Measurements from ENCODE around the gene ZNF169. TPM values are rescaled to one million over a fixed set of nuclear protein-coding genes. Genes with fewer than 3 reads are reported as not detected.
"Not testable (repeated sequence)": the region's sequence is repeated elsewhere in the genome, so short reads cannot be mapped to it uniquely, and the experiment has no call there.

Gene ZNF169
- polyA plus RNA-seq, 1 donor from 2014 or later = 8.3 TPM

- H3K27ac ChIP-seq (ENCODE audit: low read length) = no peak overlapping the region
- no peaks in the 10 kb centered on the region for H3K9me2 ChIP-seq (ENCODE audit: insufficient read depth, low read length)
- H4K20me1 ChIP-seq (ENCODE audit: insufficient read depth) = no peaks in the 10 kb centered on the region
- H2AFZ ChIP-seq (ENCODE audit: low read depth, low read length) = no peak overlapping the region
- no peak overlapping the region for H3K9ac ChIP-seq (ENCODE audit: low read length)
- H3F3A ChIP-seq (ENCODE audit: insufficient read depth, low read length, poor library complexity, severe bottlenecking) = no peaks in the 10 kb centered on the region
- H3K4me3 ChIP-seq (ENCODE audit: low read length) = no peak overlapping the region
- TF ChIP-seq SMC3 (conservative IDR thresholded peaks at IDR 0.05; ENCODE audit: poor library complexity) = peak; percentile 95
- TF ChIP-seq, protein P1, sequence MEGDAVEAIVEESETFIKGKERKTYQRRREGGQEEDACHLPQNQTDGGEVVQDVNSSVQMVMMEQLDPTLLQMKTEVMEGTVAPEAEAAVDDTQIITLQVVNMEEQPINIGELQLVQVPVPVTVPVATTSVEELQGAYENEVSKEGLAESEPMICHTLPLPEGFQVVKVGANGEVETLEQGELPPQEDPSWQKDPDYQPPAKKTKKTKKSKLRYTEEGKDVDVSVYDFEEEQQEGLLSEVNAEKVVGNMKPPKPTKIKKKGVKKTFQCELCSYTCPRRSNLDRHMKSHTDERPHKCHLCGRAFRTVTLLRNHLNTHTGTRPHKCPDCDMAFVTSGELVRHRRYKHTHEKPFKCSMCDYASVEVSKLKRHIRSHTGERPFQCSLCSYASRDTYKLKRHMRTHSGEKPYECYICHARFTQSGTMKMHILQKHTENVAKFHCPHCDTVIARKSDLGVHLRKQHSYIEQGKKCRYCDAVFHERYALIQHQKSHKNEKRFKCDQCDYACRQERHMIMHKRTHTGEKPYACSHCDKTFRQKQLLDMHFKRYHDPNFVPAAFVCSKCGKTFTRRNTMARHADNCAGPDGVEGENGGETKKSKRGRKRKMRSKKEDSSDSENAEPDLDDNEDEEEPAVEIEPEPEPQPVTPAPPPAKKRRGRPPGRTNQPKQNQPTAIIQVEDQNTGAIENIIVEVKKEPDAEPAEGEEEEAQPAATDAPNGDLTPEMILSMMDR (IDR thresholded peaks at IDR 0.05; ENCODE audit: poor library complexity, severe bottlenecking) = peak; percentile 93
- peak; percentile 96 for TF ChIP-seq RAD21 (conservative IDR thresholded peaks at IDR 0.05)
- no peak for TF ChIP-seq TAF1 (IDR thresholded peaks at IDR 0.05; ENCODE audit: low read depth)
- no peaks in the 10 kb centered on the region for H3K79me2 ChIP-seq (replicated peaks; ENCODE audit: insufficient read depth, low read length)
- no peaks in the 10 kb centered on the region for H3K27me3 ChIP-seq (ENCODE audit: insufficient read depth, low read depth, low read length)
- no peaks in the 10 kb centered on the region for H3K9me3 ChIP-seq (ENCODE audit: low read length)
- H3K36me3 ChIP-seq (ENCODE audit: insufficient read depth, low read length) = no peaks in the 10 kb centered on the region
- H3K4me2 ChIP-seq (ENCODE audit: low read length) = no peak overlapping the region
Measured at GRCh38 chr9:94213511-94214124, 45.5 kb upstream of the ZNF169 start.

DNA sequence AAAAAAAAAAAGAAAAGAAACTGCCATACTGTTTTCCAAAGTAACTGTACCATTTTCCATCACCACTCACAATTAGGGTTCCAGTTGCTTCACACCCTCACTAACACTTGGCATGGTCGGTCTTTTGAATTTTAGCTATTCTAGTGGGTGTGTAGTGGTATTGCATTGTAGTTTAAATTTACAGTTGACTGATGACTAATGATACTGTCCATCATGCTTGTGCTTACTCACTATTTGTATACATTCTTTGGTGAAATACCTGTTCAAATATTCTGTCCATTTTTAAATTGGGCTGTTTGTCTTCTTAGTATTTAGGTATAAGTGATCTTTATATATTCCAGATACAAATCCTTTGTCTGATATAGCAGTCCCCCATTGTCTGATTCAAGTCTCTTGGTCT lies 36.2 kb upstream of the ZNF169 start:
- H4K20me1 ChIP-seq (ENCODE audit: insufficient read depth) = no peaks in the 10 kb centered on the region
- no peak for TF ChIP-seq MXI1 (conservative IDR thresholded peaks at IDR 0.05; ENCODE audit: poor library complexity, severe bottlenecking)
- no peaks in the 10 kb centered on the region for H3K9me2 ChIP-seq (ENCODE audit: insufficient read depth, low read length)
- no peaks in the 10 kb centered on the region for H3K79me2 ChIP-seq (replicated peaks; ENCODE audit: insufficient read depth, low read length)
- H3K4me2 ChIP-seq (ENCODE audit: low read length) = no peak overlapping the region
- H3F3A ChIP-seq (ENCODE audit: insufficient read depth, low read length, poor library complexity, severe bottlenecking) = no peaks in the 10 kb centered on the region
- no peak overlapping the region for H3K27ac ChIP-seq (ENCODE audit: low read length)
- no peak overlapping the region for H3K4me3 ChIP-seq (ENCODE audit: low read length)
- H3K9ac ChIP-seq (ENCODE audit: low read length) = no peak overlapping the region
- no peaks in the 10 kb centered on the region for H3K9me3 ChIP-seq (ENCODE audit: low read length)
- H3K27me3 ChIP-seq (ENCODE audit: insufficient read depth, low read depth, low read length) = no peaks in the 10 kb centered on the region
- no peak overlapping the region for H2AFZ ChIP-seq (ENCODE audit: low read depth, low read length)
- H3K36me3 ChIP-seq (ENCODE audit: insufficient read depth, low read length) = no peaks in the 10 kb centered on the region

DNA sequence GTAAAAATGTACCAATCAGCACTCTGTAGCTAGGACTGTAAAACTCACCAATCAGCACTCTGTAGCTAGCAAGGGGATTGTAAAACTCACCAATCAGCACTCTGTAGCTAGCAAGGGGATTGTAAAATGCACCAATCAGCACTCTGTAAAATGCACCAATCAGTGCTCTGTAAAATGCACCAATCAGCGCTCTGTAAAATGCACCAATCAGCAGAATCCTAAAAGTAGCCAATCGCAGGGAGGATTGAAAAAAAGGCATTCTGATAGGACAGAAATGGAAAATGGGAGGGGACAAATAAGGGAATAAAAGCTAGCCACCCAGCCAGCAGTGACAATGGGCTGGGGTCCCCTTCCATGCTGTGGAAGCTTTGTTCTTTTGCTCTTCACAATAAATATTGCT lies 33.7 kb upstream of the ZNF169 start:
- H3K27me3 ChIP-seq (ENCODE audit: insufficient read depth, low read depth, low read length); H4K20me1 ChIP-seq (ENCODE audit: insufficient read depth); H3K4me2 ChIP-seq (ENCODE audit: low read length); H3F3A ChIP-seq (ENCODE audit: insufficient read depth, low read length, poor library complexity, severe bottlenecking); H3K9me3 ChIP-seq (ENCODE audit: low read length); H2AFZ ChIP-seq (ENCODE audit: low read depth, low read length); H3K79me2 ChIP-seq (replicated peaks; ENCODE audit: insufficient read depth, low read length); H3K9me2 ChIP-seq (ENCODE audit: insufficient read depth, low read length); H3K4me3 ChIP-seq (ENCODE audit: low read length); H3K36me3 ChIP-seq (ENCODE audit: insufficient read depth, low read length); H3K9ac ChIP-seq (ENCODE audit: low read length); H3K27ac ChIP-seq (ENCODE audit: low read length): not testable (repeated sequence)

DNA sequence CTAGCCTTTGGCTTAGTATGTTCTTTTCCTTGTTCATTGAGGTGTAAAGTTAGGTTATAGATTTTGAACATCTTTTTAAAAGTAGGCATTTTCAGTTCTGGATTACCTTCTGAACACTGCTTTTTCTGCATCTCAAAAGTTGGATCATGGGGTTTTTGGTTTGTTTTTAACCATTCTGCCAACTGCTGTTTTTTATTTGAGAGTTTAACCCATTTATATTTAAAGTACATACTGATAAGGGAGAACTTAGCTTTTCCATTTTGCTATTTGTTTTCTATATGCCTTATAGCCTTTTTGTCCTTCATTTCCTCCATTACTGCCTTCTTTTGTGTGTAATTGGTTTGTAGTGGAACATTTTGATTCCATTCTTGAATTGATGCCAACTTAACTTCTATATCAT lies 30.5 kb upstream of the ZNF169 start:
- H3F3A ChIP-seq (ENCODE audit: insufficient read depth, low read length, poor library complexity, severe bottlenecking) = no peaks in the 10 kb centered on the region

More for the DNA sequence above, 30.5 kb upstream of the ZNF169 start:
- no peaks in the 10 kb centered on the region for H3K36me3 ChIP-seq (ENCODE audit: insufficient read depth, low read length)
- no peaks in the 10 kb centered on the region for H3K27me3 ChIP-seq (ENCODE audit: insufficient read depth, low read depth, low read length)
- no peak overlapping the region for H3K4me2 ChIP-seq (ENCODE audit: low read length)
- H3K79me2 ChIP-seq (replicated peaks; ENCODE audit: insufficient read depth, low read length) = no peaks in the 10 kb centered on the region
- H3K4me3 ChIP-seq (ENCODE audit: low read length) = no peak overlapping the region
- no peak overlapping the region for H3K27ac ChIP-seq (ENCODE audit: low read length)
- H2AFZ ChIP-seq (ENCODE audit: low read depth, low read length) = no peak overlapping the region
- no peaks in the 10 kb centered on the region for H4K20me1 ChIP-seq (ENCODE audit: insufficient read depth)
- no peaks in the 10 kb centered on the region for H3K9me3 ChIP-seq (ENCODE audit: low read length)
- no peaks in the 10 kb centered on the region for H3K9me2 ChIP-seq (ENCODE audit: insufficient read depth, low read length)
- H3K9ac ChIP-seq (ENCODE audit: low read length) = no peak overlapping the region
- TF ChIP-seq MXI1 (conservative IDR thresholded peaks at IDR 0.05; ENCODE audit: poor library complexity, severe bottlenecking) (no peak), SMC3 (conservative IDR thresholded peaks at IDR 0.05; ENCODE audit: poor library complexity) (no peak), REST (IDR thresholded peaks at IDR 0.05; ENCODE audit: borderline replicate concordance) (no peak), POLR2AphosphoS5 (IDR thresholded peaks at IDR 0.05) (no peak), TAF1 (IDR thresholded peaks at IDR 0.05; ENCODE audit: low read depth) (no peak)
- TF ChIP-seq, protein P1 (IDR thresholded peaks at IDR 0.05; ENCODE audit: poor library complexity, severe bottlenecking) = no peak

All from neural cell (in vitro differentiated cells).